Duodenal mucosa (tissue), 2 donors: ENCODE data around the gene IRF2BPL.

ENCODE experiments used
- H3K27ac ChIP-seq: one replicate; pipeline ENCODE4 v1.7.0; 2013; ENCODE audit warnings: low read depth, low read length
- H3K27me3 ChIP-seq, 2 donors: one replicate each; pipeline ENCODE4 v1.7.0; 2013; ENCODE audit warnings: low read length in 2 of 2, control low read depth in 1 of 2; ENCODE audit not compliant: insufficient read depth in 2 of 2, control insufficient read depth in 1 of 2
- H3K36me3 ChIP-seq, 2 donors: one replicate each; pipeline ENCODE4 v1.7.0; 2013; ENCODE audit warnings: low read length in 2 of 2, control low read depth in 1 of 2; ENCODE audit not compliant: insufficient read depth in 2 of 2, control insufficient read depth in 1 of 2
- H3K4me1 ChIP-seq, 2 donors: one replicate each; pipeline ENCODE4 v1.7.0; 2013; ENCODE audit warnings: low read length in 2 of 2, control low read depth in 1 of 2; ENCODE audit not compliant: insufficient read depth in 2 of 2, control insufficient read depth in 1 of 2
- H3K4me3 ChIP-seq, 2 donors: one replicate each; pipeline ENCODE4 v1.7.0; 2013; ENCODE audit warnings: low read length in 2 of 2, low read depth in 1 of 2
- H3K9ac ChIP-seq, 2 donors: one replicate each; pipeline ENCODE4 v1.7.0; 2013; ENCODE audit warnings: low read length in 2 of 2, low read depth in 1 of 2
- H3K9me3 ChIP-seq, 2 donors: one replicate each; pipeline ENCODE4 v1.7.0; 2013; ENCODE audit warnings: low read length in 2 of 2, control low read depth in 1 of 2; ENCODE audit not compliant: control insufficient read depth in 1 of 2

The IRF2BPL gene

GRCh38 chr14:77065851-77066577 is 37.5 kb upstream of the IRF2BPL start:
- Histone ChIP-seq H3K36me3 (no peaks in the 10 kb centered on the region), H3K9me3 (no peaks in the 10 kb centered on the region), H3K27ac (no peak overlapping the region), H3K4me1 (peaks cover 0 to 11% of the 10 kb centered on the region in 2 donors), H3K4me3 (no peak overlapping the region), H3K27me3 (peaks cover 4 to 5% of the 10 kb centered on the region in 2 donors), H3K9ac (no peak overlapping the region)

GRCh38 chr14:77064521-77065178 is 36.1 kb upstream of the IRF2BPL start:
- peaks cover 0 to 5% of the 10 kb centered on the region in 2 donors for H3K27me3 ChIP-seq
- H3K27ac ChIP-seq = no peak overlapping the region
- no peak overlapping the region for H3K4me3 ChIP-seq
- no peaks in the 10 kb centered on the region for H3K9me3 ChIP-seq
- no peak overlapping the region for H3K9ac ChIP-seq
- H3K4me1 ChIP-seq = peaks cover 0 to 11% of the 10 kb centered on the region in 2 donors
- H3K36me3 ChIP-seq = no peaks in the 10 kb centered on the region

- Histone ChIP-seq H3K27ac (no peak overlapping the region), H3K36me3 (no peaks in the 10 kb centered on the region), H3K9me3 (no peaks in the 10 kb centered on the region), H3K27me3 (peaks cover 0 to 3% of the 10 kb centered on the region in 2 donors), H3K4me3 (no peak overlapping the region), H3K9ac (no peak overlapping the region), H3K4me1 (peaks cover 0 to 11% of the 10 kb centered on the region in 2 donors)
Measured at GRCh38 chr14:77063571-77064171, 35.2 kb upstream of the IRF2BPL start.

- H3K36me3 ChIP-seq = no peaks in the 10 kb centered on the region
- no peak overlapping the region for H3K4me3 ChIP-seq
- H3K27ac ChIP-seq = no peak overlapping the region
- H3K9ac ChIP-seq = no peak overlapping the region
- H3K9me3 ChIP-seq = no peaks in the 10 kb centered on the region
- H3K27me3 ChIP-seq = no peaks in the 10 kb centered on the region
- H3K4me1 ChIP-seq = peaks cover 0 to 11% of the 10 kb centered on the region in 2 donors
Measured at GRCh38 chr14:77062261-77062660, 33.8 kb upstream of the IRF2BPL start.

- Histone ChIP-seq H3K36me3 (no peaks in the 10 kb centered on the region), H3K4me3 (no peak overlapping the region), H3K9me3 (no peaks in the 10 kb centered on the region), H3K27ac (no peak overlapping the region), H3K9ac (no peak overlapping the region), H3K4me1 (peaks cover 0 to 10% of the 10 kb centered on the region in 2 donors), H3K27me3 (no peaks in the 10 kb centered on the region)
Measured at GRCh38 chr14:77061630-77062257, 33.2 kb upstream of the IRF2BPL start.

GRCh38 chr14:77059276-77059915 is 30.9 kb upstream of the IRF2BPL start:
- H3K9ac ChIP-seq = no peak overlapping the region
- H3K36me3 ChIP-seq = no peaks in the 10 kb centered on the region
- no peaks in the 10 kb centered on the region for H3K4me1 ChIP-seq
- no peaks in the 10 kb centered on the region for H3K27me3 ChIP-seq
- H3K9me3 ChIP-seq = no peaks in the 10 kb centered on the region
- no peak overlapping the region for H3K27ac ChIP-seq
- no peak overlapping the region for H3K4me3 ChIP-seq

GRCh38 chr14:77058785-77059184 is 30.3 kb upstream of the IRF2BPL start:
- no peak overlapping the region for H3K9ac ChIP-seq
- H3K27me3 ChIP-seq = no peaks in the 10 kb centered on the region
- no peak overlapping the region for H3K27ac ChIP-seq
- H3K4me1 ChIP-seq = no peaks in the 10 kb centered on the region
- no peaks in the 10 kb centered on the region for H3K9me3 ChIP-seq
- no peak overlapping the region for H3K4me3 ChIP-seq
- H3K36me3 ChIP-seq = no peaks in the 10 kb centered on the region

GRCh38 chr14:77058117-77058516 is 29.6 kb upstream of the IRF2BPL start:
- Histone ChIP-seq H3K4me1 (peaks cover 0 to under 1% of the 10 kb centered on the region in 2 donors), H3K27ac (no peak overlapping the region), H3K27me3 (no peaks in the 10 kb centered on the region), H3K9ac (no peak overlapping the region), H3K9me3 (no peaks in the 10 kb centered on the region), H3K4me3 (no peak overlapping the region), H3K36me3 (no peaks in the 10 kb centered on the region)

- H3K4me3 ChIP-seq = no peak overlapping the region
- no peaks in the 10 kb centered on the region for H3K36me3 ChIP-seq
- no peak overlapping the region for H3K9ac ChIP-seq
- H3K9me3 ChIP-seq = no peaks in the 10 kb centered on the region
- H3K27ac ChIP-seq = no peak overlapping the region
- H3K27me3 ChIP-seq = no peaks in the 10 kb centered on the region
- H3K4me1 ChIP-seq = peaks cover 16 to 17% of the 10 kb centered on the region in 2 donors
Measured at GRCh38 chr14:77055981-77056380, 27.5 kb upstream of the IRF2BPL start.
